KMS-11 (cell line): Measurements from ENCODE around the gene TBC1D30.
A peak's percentile ranks its signal among the peaks of the same experiment; 100 is the strongest.

Experiments
- H2AFZ ChIP-seq: fragments of 200-600 bp; sonication (generic); 2 replicates; pipeline ENCODE4 v1.6.1; 2016; ENCODE audit warnings: antibody characterized with exemption, mixed run types, low read depth
- H3K27ac ChIP-seq: fragments of 200-600 bp; sonication (generic); 2 replicates; pipeline ENCODE4 v1.6.1; 2016; ENCODE audit warnings: mild to moderate bottlenecking, mixed run types
- H3K27me3 ChIP-seq: fragments of 200-600 bp; sonication (generic); 2 replicates; pipeline ENCODE4 v1.6.1; 2017; ENCODE audit warnings: mild to moderate bottlenecking, low read depth, mixed run types, moderate library complexity; ENCODE audit not compliant: insufficient read depth
- H3K36me3 ChIP-seq: fragments of 200-600 bp; sonication (generic); 2 replicates; pipeline ENCODE4 v1.6.1; 2017; ENCODE audit warnings: mild to moderate bottlenecking, mixed run types; ENCODE audit not compliant: insufficient read depth
- H3K4me1 ChIP-seq: fragments of 200-600 bp; sonication (generic); 2 replicates; pipeline ENCODE4 v1.6.1; 2016; ENCODE audit warnings: mild to moderate bottlenecking, low read depth, mixed run types; ENCODE audit not compliant: poor library complexity, severe bottlenecking
- H3K4me2 ChIP-seq: fragments of 200-600 bp; sonication (generic); 2 replicates; pipeline ENCODE4 v1.7.0; 2016; ENCODE audit warnings: mild to moderate bottlenecking, mixed run types
- H3K4me3 ChIP-seq: fragments of 200-600 bp; sonication (generic); IDR thresholded peaks from 2 replicates; pipeline ENCODE4 v1.6.1; 2017; ENCODE audit warnings: low read depth, low read length, mixed read lengths; ENCODE audit not compliant: insufficient read depth
- H3K79me2 ChIP-seq: fragments of 200-600 bp; sonication (generic); 2 replicates; pipeline ENCODE4 v1.6.1; 2016; ENCODE audit warnings: low read depth, mixed run types; ENCODE audit not compliant: insufficient read depth
- H3K9ac ChIP-seq: fragments of 200-600 bp; sonication (generic); 2 replicates; pipeline ENCODE4 v1.6.1; 2016; ENCODE audit warnings: mild to moderate bottlenecking, mixed run types
- H4K20me1 ChIP-seq: fragments of 200-600 bp; sonication (generic); 2 replicates; pipeline ENCODE4 v1.6.1; 2016; ENCODE audit warnings: mild to moderate bottlenecking, mixed run types; ENCODE audit not compliant: insufficient read depth
- CTCF ChIP-seq: fragments of 200-600 bp; sonication (generic); conservative IDR thresholded peaks from 2 replicates; pipeline ENCODE4 v1.6.1; 2017; ENCODE audit warnings: low read depth, mild to moderate bottlenecking, antibody characterized with exemption, low read length, moderate library complexity, mixed read lengths

Gene TBC1D30

GRCh38 chr12:64889434-64890216, 65.2 kb downstream of the TBC1D30 start:
- Histone ChIP-seq H3K9ac (no peak overlapping the region), H3K79me2 (no peaks in the 10 kb centered on the region), H3K27ac (no peak overlapping the region), H4K20me1 (no peaks in the 10 kb centered on the region), H3K4me1 (peaks cover 10% of the 10 kb centered on the region), H3K4me3 (no peak overlapping the region), H3K4me2 (no peak overlapping the region), H2AFZ (no peak overlapping the region), H3K36me3 (no peaks in the 10 kb centered on the region), H3K27me3 (no peaks in the 10 kb centered on the region)
- TF ChIP-seq CTCF = no peak

- Histone ChIP-seq H3K4me2 (no peak overlapping the region), H3K36me3 (no peaks in the 10 kb centered on the region), H3K27me3 (no peaks in the 10 kb centered on the region), H4K20me1 (no peaks in the 10 kb centered on the region), H3K4me1 (peaks cover 10% of the 10 kb centered on the region), H3K79me2 (no peaks in the 10 kb centered on the region), H3K27ac (no peak overlapping the region), H2AFZ (no peak overlapping the region), H3K9ac (no peak overlapping the region), H3K4me3 (no peak overlapping the region)
- TF ChIP-seq CTCF = peak; percentile 99
Observed at GRCh38 chr12:64890873-64891468, 66.5 kb downstream of the TBC1D30 start.

GRCh38 chr12:64891629-64892028, 67.2 kb downstream of the TBC1D30 start:
- Histone ChIP-seq H3K4me1 (peaks cover 6% of the 10 kb centered on the region), H3K36me3 (no peaks in the 10 kb centered on the region), H3K27me3 (no peaks in the 10 kb centered on the region), H3K4me2 (no peak overlapping the region), H2AFZ (no peak overlapping the region), H3K27ac (no peak overlapping the region), H3K79me2 (no peaks in the 10 kb centered on the region), H4K20me1 (no peaks in the 10 kb centered on the region), H3K9ac (no peak overlapping the region), H3K4me3 (no peak overlapping the region)
- no peak for TF ChIP-seq CTCF

- Histone ChIP-seq H3K79me2 (no peaks in the 10 kb centered on the region), H3K27me3 (no peaks in the 10 kb centered on the region), H3K4me2 (no peak overlapping the region), H3K36me3 (no peaks in the 10 kb centered on the region), H3K9ac (no peak overlapping the region), H3K4me1 (no peaks in the 10 kb centered on the region), H2AFZ (no peak overlapping the region), H3K27ac (no peak overlapping the region), H4K20me1 (no peaks in the 10 kb centered on the region), H3K4me3 (no peak overlapping the region)
- TF ChIP-seq CTCF = no peak
Observed at GRCh38 chr12:64892561-64892960, 68.1 kb downstream of the TBC1D30 start.
